DMS 273 (cell line): ENCODE measurements around the gene IFT122.
A peak's percentile ranks its signal among the peaks of the same experiment; 100 is the strongest.
"Not testable (repeated sequence)": the region's sequence is repeated elsewhere in the genome, so short reads cannot be mapped to it uniquely, and the experiment has no call there.

Experiments used
- DNase-seq: peaks from one replicate; lab custom pipeline; 2025; ENCODE audit not compliant: unreplicated experiment; lab: John Stamatoyannopoulos, UW

Gene IFT122, protein sequence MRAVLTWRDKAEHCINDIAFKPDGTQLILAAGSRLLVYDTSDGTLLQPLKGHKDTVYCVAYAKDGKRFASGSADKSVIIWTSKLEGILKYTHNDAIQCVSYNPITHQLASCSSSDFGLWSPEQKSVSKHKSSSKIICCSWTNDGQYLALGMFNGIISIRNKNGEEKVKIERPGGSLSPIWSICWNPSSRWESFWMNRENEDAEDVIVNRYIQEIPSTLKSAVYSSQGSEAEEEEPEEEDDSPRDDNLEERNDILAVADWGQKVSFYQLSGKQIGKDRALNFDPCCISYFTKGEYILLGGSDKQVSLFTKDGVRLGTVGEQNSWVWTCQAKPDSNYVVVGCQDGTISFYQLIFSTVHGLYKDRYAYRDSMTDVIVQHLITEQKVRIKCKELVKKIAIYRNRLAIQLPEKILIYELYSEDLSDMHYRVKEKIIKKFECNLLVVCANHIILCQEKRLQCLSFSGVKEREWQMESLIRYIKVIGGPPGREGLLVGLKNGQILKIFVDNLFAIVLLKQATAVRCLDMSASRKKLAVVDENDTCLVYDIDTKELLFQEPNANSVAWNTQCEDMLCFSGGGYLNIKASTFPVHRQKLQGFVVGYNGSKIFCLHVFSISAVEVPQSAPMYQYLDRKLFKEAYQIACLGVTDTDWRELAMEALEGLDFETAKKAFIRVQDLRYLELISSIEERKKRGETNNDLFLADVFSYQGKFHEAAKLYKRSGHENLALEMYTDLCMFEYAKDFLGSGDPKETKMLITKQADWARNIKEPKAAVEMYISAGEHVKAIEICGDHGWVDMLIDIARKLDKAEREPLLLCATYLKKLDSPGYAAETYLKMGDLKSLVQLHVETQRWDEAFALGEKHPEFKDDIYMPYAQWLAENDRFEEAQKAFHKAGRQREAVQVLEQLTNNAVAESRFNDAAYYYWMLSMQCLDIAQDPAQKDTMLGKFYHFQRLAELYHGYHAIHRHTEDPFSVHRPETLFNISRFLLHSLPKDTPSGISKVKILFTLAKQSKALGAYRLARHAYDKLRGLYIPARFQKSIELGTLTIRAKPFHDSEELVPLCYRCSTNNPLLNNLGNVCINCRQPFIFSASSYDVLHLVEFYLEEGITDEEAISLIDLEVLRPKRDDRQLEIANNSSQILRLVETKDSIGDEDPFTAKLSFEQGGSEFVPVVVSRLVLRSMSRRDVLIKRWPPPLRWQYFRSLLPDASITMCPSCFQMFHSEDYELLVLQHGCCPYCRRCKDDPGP

DNA sequence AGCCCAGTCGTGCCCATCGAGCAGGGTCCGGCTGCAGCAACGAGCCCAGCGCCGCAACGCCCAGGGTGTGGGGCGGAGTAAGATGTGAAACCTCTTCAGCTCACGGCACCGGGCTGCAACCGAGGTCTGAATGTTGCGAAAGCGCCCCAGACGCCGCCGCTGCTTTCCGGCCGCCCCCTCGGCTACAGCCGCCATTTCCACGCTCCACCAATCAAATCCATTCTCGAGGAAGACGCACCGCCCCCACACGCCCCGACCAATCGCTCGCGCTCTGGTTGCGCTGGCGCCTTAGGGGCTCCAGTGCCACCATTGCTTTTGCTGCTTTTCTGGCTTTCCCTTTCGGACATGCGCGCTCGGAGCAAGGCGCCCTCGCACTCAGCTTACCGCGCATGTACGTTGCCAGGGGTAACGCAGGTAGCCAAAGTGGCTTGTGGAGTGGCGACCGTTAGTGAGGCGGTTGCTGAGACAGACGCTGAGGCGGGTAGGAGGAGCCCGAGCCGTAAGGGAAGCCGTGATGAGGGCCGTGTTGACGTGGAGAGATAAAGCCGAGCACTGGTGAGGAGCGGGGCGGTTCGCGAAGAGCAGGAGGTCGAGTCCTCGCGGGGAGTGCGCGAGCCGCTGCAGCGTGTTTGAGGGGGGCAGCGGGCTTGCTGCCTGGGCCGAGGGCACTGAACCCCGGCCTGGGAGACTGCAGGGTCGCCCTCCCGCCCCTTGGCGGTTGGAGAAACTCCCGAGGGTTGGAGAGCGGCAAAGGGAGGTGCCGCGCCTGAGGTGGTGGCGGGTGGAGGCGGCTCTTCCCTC, at the start of gene IFT122, which contains the start of gene MBD4:
Gene IFT122 (plus strand): TSS at position 408 of the 801 bp plus-strand sequence. CDS start 107 bp downstream, at position 515.
Gene MBD4 (minus strand): TSS at position 132 of the 801 bp plus-strand sequence. CDS start 115 bp downstream, at position 17.
- peak; percentile 100 for DNase-seq

DNA sequence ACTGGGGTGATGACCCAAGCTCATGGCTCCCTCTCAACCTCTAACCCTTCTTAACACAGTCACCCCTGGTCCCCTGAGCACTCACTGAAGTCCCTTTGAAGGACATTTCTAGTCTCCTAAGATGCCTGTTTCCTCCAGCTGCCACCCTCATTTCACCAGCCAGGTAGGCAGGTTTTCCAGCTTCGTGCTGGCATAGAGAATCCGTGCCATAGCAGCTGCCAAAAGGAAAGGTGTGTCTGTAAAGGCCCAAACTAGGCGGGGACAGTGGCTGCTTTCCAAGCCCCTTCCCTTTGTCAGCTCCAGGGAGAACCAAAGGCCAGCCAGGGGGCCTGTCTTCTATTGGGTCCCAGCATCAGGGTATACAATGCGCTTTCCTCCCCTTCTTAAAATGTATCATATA, 48.4 kb upstream of the IFT122 start:
- DNase-seq: not testable (repeated sequence)

DNA sequence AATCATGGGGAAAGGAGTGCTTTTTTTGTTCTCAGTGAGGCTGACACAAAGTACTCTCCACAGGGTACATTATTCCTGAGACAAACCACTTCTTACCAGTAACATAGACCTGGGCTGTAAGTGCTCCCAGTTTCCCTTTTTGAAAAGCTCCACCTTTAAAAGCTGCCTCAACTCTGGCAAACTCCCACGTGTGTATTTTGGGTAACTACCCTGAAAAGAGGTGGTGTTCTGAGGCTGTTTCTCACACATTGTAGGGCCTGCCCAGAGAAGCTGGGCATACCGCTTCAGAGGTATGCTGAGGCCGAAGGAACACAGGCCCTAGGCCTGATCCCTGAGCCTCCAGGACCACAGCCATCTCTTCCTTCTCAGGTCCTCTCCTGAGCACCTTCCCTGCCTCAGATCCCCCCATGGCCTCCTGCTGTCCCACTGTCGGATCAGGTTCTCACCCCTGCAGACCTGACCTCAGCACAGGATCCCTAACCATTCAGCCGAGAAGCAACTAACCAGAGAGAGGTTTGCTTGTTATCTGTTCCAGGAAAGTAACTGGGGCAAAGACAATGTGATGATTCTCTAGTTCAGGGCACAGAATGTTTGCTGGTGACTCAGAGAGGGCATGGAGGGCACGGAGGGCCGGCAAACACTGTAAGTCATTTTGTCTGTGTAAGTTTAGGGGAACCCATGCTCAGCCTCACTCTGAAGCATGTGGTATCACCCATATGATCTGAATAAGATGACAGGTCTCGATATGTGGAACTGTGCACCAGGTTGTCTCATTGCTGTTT, 47.7 kb upstream of the IFT122 start:
- not testable (repeated sequence) for DNase-seq

DNA sequence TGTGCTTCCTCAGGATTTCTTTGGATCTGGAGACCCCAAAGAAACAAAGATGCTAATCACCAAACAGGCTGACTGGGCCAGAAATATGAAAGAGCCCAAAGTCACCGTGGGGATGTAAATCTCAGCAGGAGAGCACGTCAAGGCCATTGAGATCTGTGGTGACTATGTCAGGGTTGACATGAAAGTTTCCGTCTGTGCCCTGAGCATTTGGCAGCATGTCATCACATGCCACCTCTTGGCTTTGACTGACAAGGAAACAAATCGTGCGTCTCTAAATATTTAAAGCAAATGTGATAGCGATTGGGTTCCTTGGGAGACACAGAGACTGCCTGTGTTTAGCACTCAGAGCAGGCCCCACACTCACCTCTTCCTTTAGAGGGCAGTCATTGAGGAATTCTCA, 46.8 kb upstream of the IFT122 start:
- DNase-seq: no peak

DNA sequence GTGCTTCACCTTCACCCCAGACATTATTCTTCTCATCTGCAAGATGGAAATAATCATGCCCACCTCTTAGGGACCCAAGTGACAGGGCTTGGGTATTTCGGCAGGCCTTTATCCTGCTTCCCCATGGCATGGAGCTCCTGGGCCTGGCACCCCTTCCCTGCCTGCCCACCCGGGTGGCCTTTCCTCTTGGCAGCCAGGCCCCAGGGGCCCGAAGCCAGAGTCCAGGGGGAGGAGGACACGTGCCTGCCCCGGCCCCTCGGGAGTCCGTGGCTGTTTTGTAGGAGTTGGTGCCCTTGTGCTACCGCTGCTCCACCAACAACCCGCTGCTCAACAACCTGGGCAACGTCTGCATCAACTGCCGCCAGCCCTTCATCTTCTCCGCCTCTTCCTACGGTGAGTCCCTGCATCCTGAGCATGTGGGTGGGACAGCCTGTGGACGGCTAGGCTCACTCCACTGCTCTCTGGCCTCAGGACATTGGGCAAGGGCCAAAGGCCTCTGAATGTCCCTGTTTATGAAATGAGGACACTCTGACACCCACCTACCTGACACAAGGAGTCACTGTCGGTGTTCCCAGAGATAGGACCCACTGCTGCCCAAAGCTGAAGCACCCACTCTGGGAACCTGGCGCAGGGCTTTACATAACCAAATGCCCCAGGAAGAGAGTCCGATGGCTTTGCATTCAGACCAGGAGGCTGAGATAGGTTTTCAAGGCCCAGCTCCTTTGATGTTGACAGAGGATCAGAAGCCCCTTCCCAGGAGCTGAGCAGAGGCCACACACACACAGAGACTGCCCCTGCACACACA, 46.1 kb upstream of the IFT122 start:
- not testable (repeated sequence) for DNase-seq

DNA sequence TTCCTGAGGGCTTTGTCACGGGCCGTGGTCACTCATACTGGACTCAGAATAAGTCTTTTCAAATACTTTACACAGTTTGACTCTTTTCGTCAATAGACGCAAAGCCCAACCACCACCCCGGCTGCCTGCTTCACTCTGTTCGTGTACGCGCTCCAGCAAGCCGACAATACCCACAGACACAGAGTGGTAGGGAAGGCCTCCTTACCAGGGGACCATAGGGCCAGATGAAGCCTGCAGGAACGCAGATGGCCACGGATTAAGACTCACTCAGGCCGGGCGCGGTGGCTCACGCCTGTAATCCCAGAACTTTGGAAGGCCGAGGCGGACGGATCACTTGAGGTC, 41.2 kb upstream of the IFT122 start:
- peak; percentile 60 for DNase-seq

DNA sequence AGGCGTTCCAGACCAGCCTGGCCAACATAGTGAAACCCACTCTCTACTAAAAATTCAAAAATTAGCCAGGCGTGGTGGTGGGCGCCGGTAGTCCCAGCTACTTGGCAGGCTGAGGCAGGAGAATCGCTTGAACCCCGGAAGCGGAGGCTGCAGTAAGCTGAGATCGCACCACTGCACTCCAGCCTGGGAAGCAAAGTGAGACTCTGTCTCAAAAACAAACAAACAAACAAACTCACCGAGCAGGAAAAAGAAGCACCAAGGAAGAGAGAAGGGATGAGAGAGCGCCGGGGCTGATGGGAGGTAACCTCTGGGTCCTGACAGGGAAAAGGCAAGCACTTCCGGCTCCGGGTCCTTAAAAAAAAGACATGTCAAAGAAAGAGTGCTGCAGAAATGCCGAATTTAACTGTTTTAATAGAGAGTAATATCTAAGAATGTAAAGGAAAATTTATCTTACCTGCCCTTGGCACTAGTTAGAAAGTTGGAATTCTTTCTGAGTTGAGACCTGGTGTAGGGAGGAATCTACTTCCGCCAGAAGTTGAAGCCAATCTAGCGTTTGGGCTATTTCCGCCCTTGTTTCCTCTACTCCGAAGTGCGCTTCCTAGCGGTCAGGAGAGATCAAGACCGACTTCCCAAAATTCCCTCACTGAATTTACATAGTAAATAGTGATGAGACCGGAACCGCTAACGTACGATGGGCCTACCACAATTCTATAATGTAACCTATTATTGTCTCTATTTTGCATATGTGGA, 40.7 kb upstream of the IFT122 start:
- peak; percentile 99 for DNase-seq

DNA sequence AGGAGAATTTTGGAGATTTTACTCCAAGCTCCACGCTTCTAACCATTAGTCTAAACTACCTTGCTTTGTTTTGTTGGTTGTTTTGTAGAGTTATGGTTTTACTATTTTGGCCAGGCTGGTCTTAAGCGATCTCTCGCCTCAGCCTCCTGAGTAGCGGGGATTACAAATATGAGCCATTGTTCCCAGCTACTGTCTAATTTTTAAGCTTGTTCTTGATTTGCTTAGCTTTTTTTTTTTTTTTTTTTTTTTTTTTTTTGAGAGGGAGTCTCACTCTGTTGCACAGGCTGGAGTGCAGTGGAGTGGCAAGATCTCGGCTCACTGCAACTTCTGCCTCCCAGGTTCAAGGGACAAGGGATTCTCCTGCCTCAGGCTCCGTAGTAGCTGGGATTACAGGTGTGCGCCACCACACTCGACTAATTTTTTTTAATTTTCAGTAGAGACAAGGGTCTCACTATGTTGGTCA, 40.1 kb upstream of the IFT122 start:
- DNase-seq: peak; percentile 68

DNA sequence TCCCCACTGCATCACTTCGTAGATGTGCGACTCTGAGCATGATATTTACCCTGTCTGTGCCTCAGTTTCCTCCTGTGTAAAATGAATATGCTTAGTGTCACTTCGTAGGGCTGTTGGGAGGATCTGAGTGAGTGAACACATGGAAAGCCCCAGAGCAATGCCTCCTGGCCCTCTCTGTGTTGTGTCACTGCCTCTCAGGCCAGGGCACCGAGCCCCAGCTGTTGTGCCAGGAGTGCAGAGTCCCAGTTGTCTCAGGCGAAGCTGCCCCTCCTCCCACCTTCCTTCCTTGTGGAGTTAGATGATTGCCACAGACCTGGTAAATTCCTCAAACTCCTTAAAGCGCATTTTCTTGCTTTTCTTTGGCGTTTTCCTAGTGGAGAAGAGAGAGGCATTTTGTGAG, 37.8 kb upstream of the IFT122 start:
- no peak for DNase-seq

DNA sequence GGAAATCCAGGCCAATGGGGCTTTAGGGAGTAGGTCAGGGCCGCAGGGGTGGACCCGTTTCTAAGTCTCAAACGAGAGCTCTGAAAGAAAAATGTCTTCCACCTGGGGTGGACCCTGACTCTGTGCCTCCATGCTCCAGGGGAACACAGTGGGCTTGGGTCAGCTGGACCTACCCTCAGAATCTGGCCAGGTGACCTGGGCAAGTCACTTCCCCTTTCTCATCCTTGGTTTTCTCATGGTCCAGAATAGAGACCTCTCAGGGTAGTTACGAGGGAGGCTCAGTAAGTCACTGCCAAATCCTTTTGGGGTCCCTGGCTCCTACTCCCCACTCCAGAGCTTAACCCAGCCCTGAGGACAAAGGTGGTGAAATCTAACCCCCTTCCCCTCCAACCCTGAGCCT, 37.4 kb upstream of the IFT122 start:
- DNase-seq: no peak

DNA sequence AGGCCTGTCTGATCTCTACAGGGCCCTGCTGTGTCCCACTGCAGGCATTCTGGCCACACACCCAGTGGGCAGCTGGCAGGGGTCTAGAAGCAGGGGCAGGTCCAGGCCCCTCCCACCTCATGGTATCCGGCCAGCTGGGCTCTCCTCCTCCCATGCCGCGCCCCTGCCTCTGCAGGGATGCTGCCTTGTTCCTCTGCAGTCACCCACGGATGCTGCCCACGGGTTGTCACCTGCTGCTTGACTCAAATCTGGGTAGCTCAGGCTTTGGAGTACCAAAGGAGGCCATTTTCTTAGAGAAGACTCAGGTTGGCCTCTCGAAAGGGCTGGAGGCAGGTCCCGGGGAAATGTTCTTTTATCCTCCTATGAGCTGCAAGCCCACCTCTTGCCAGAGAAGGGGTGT, 36.6 kb upstream of the IFT122 start:
- DNase-seq: no peak

DNA sequence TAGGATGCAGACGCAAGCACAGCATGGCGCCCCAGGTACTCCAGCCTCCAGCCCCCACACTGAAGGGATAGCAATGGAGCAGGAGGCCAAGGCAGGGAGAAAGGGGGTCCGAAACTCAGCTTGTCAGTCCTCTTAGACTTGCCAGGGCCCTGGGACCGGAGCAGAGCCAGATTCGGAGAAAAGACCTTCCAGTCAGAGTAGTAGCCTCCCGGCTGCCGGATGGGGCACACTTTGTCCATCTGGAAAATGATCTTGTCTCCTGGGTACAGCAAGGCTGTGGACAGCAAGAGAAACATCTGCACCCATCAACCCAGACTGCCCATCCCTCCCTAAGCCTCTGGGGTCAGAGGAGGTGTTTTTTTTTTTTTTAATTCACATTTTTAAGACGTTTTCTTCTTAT, 35.9 kb upstream of the IFT122 start:
- DNase-seq: no peak

DNA sequence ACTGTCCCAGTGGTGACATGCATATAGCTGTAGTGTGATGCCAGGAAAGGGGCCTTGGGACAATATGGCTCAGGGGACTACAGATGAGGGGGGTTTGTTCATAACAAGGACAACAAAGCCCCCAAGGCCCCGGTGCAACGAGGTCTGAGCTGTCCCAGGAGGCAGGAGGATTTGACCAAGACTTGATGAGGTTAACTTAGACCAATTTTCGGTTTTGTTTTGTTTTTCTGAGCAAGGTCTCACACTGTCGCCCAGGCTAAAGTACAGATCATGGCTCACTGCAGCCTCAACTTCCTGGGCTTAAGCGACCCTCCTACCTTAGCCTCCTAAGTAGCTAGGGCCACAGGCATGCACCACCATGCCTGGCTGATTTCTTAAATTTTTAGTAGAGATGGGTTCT, 35.4 kb upstream of the IFT122 start:
- no peak for DNase-seq

DNA sequence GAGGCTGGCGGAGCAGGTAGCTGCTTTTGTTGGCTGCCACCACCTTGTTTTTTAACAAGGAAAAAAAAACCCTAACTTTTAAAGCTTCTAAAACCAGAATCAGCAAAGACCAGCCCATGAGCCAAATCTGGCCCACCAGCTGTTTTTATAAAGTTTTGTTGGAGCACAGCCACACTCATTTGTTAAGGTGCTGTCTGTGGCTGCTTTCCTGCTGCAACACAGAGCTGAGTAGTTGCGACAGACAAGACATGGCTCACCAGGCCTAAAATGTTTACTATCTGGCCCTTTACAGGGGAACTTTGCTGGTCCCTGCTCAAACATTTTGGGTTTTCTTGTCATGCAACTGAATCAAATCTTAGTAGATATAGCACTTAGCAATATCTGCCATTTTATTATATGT, 30.5 kb upstream of the IFT122 start:
- peak; percentile 76 for DNase-seq

DNA sequence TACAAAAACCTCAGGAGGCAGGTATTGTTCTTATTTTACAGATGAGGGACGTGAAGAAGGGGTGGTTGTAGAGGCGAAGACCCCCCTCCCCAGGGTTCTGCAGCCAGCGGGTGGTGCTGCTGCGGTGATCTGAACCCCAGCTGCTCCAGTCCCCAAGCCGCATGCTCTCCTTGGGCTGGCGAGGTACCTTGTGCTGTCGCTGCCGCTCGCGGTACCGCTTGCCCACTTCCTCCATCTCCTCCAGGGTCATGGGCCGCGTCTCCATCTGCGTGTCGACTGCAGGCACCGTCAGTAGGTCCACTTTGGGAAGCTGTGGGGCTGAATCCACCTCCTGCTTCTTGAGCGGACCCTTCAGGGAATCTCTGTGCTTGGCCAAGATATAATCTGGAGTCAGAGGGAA, 29.1 kb upstream of the IFT122 start:
- no peak for DNase-seq

DNA sequence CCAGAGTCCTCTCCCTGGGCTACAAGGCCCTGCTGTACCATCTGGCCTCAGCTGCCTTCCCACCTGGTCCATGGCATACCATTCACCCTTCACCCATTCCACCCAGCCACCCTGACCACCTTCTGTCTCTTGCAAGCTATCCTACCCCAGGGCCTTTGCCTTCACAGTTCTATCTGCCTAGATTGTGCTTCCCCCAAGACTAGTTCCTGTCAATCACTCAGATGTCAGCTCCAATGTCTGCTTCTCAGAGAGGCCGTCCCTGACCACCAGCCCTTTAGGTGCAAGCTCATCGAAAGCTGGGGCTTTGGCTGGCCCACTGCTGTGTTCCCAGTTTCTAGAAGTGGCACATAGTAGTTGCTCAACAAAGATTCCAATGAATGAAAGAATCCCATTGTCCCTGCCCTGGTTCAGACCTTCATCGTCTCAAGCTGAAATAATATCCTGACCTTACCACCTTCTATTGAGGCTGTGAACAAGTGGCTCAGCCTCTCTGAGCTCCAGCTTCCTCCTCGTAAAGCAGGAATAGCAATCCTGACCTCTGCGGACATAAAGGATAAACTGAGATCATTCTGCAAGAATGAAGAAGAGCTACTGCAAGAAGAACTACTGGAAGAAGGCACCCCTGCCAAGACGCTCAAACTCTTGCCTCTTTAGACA, 27.4 kb upstream of the IFT122 start:
- no peak for DNase-seq

DNA sequence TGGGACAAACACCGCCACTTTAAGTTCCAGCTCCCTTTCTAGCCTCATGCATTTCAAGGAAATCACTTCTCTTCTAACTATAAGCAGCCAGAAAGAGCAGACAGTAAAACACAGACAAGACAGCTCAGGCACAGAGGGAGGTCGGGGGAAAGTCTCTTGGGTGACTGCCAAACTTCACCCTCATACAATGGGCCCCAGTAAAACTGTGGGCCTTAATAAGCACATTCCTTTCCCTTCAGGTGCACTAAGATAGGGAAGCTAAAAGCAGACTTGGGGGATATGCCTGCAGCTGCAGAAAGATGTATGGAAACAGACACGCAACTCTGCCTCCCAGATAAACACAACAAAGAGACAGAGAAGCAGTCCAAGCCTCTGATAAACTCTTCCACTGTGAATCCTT, 26.8 kb upstream of the IFT122 start:
- DNase-seq: not testable (repeated sequence)
